ENCODE data around the gene TKT. TPM values are rescaled to one million over a fixed set of nuclear protein-coding genes. Genes with fewer than 3 reads are reported as not detected.

TKT gene
- total and polyA plus RNA-seq, 7 donors, result 10.5 to 51.9 (median 23.1) TPM

GRCh38 chr3:53200501-53201498 lies 55.0 kb downstream of the TKT start:
- H3K36me3 ChIP-seq (ENCODE audit: insufficient read depth in 1 of 2, low read depth in 1 of 2), result no peaks in the 10 kb centered on the region
- no peak for ATAC-seq
- WGBS, 3 donors, result 72 to 75% (median 73%) methylated on average over 19 of the region's 19 CpGs
- H3K27me3 ChIP-seq (ENCODE audit: insufficient read depth in 3 of 3, low read length in 2 of 3), result no peaks in the 10 kb centered on the region
- TF ChIP-seq, protein P1, sequence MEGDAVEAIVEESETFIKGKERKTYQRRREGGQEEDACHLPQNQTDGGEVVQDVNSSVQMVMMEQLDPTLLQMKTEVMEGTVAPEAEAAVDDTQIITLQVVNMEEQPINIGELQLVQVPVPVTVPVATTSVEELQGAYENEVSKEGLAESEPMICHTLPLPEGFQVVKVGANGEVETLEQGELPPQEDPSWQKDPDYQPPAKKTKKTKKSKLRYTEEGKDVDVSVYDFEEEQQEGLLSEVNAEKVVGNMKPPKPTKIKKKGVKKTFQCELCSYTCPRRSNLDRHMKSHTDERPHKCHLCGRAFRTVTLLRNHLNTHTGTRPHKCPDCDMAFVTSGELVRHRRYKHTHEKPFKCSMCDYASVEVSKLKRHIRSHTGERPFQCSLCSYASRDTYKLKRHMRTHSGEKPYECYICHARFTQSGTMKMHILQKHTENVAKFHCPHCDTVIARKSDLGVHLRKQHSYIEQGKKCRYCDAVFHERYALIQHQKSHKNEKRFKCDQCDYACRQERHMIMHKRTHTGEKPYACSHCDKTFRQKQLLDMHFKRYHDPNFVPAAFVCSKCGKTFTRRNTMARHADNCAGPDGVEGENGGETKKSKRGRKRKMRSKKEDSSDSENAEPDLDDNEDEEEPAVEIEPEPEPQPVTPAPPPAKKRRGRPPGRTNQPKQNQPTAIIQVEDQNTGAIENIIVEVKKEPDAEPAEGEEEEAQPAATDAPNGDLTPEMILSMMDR (IDR thresholded peaks at IDR 0.05), result no peak
- intact Hi-C loops (cut with DNase I), result no loop called here
- H3K27ac ChIP-seq, result no peak overlapping the region
- peaks cover 2% of the 10 kb centered on the region for H3K4me1 ChIP-seq
- DNase-seq, result no peak
- no peak overlapping the region for H3K4me3 ChIP-seq
- H3K9me3 ChIP-seq, result no peaks in the 10 kb centered on the region

GRCh38 chr3:53199834-53200233 lies 56.0 kb downstream of the TKT start:
- TF ChIP-seq, protein P1 (IDR thresholded peaks at IDR 0.05), result no peak
- Histone ChIP-seq H3K4me1 (peaks cover 6% of the 10 kb centered on the region), H3K27ac (no peak overlapping the region), H3K9me3 (no peaks in the 10 kb centered on the region), H3K27me3 (ENCODE audit: insufficient read depth in 3 of 3, low read length in 2 of 3) (no peaks in the 10 kb centered on the region), H3K36me3 (ENCODE audit: insufficient read depth in 1 of 2, low read depth in 1 of 2) (no peaks in the 10 kb centered on the region), H3K4me3 (no peak overlapping the region)
- DNase-seq (no peak), ATAC-seq (no peak)
- 63 to 66% (median 65%) methylated on average over 3 of the region's 3 CpGs for WGBS, 3 donors
- intact Hi-C loops (cut with DNase I), result loop anchor here (5.0 to 10.0 kb wide), 2 partner anchors 68 to 345 kb away; partner anchors contain the start of gene RFT1 (in 1 of the 2)

GRCh38 chr3:53198996-53199395 lies 56.8 kb downstream of the TKT start:
- intact Hi-C loops (cut with DNase I), result loop anchor here (5.0 to 10.0 kb wide), 2 partner anchors 67 to 344 kb away; partner anchors contain the start of gene RFT1 (in 1 of the 2)
- WGBS, 3 donors, result 74 to 87% (median 79%) methylated on average over 7 of the region's 7 CpGs
- DNase-seq, result no peak
- Histone ChIP-seq H3K4me3 (no peak overlapping the region), H3K9me3 (no peaks in the 10 kb centered on the region), H3K36me3 (ENCODE audit: insufficient read depth in 1 of 2, low read depth in 1 of 2) (no peaks in the 10 kb centered on the region), H3K27me3 (ENCODE audit: insufficient read depth in 3 of 3, low read length in 2 of 3) (no peaks in the 10 kb centered on the region), H3K27ac (no peak overlapping the region), H3K4me1 (peaks cover 13% of the 10 kb centered on the region)
- TF ChIP-seq, protein P1 (IDR thresholded peaks at IDR 0.05), result no peak
- ATAC-seq, result no peak

- H3K36me3 ChIP-seq (ENCODE audit: insufficient read depth in 1 of 2, low read depth in 1 of 2), result no peaks in the 10 kb centered on the region
- intact Hi-C loops (cut with DNase I), result loop anchor here (5.0 to 10.0 kb wide), 2 partner anchors 66 to 344 kb away; partner anchors contain the start of gene RFT1 (in 1 of the 2)
- DNase-seq (no peak), ATAC-seq (no peak)
- WGBS, 3 donors, result 60 to 67% (median 61%) methylated on average over 10 of the region's 10 CpGs
- no peaks in the 10 kb centered on the region for H3K27me3 ChIP-seq (ENCODE audit: insufficient read depth in 3 of 3, low read length in 2 of 3)
- TF ChIP-seq, protein P1 (IDR thresholded peaks at IDR 0.05), result no peak
- H3K4me1 ChIP-seq, result peaks cover 15% of the 10 kb centered on the region
- H3K4me3 ChIP-seq, result no peak overlapping the region
- H3K9me3 ChIP-seq, result no peaks in the 10 kb centered on the region
- no peak overlapping the region for H3K27ac ChIP-seq
Measured at GRCh38 chr3:53198256-53198977, 57.4 kb downstream of the TKT start.
